Activated naive CD8-positive, alpha-beta T cell treated with anti-CD3 and anti-CD28 coated beads, Interleukin-2, amount 10 ng/mL, durations not matched to agents 7 days and 5 days (primary cell): ENCODE data around the gene MAPK11. TPM values are rescaled to one million over a fixed set of nuclear protein-coding genes. Genes with fewer than 3 reads are reported as not detected.

Experiments
- ATAC-seq: fragments of 150-1000 bp; cut with Tn5 transposase; one replicate; pipeline ENCODE4 v1.10.0; 2021; ENCODE audit warnings: low read depth, moderate library complexity
- POLR2A ChIA-PET: fragments of 350-600 bp; sonication (Branson Sonifier 250); formaldehyde crosslinking; loops from one replicate; lab custom pipeline; 2021; ENCODE audit warnings: antibody characterized with exemption; lab: Charles Lee
- DNase-seq: peaks from one replicate; pipeline ENCODE4 v3.0.0; 2021
- H3K27ac Mint-ChIP-seq: one replicate; pipeline ENCODE4 v1.8.0; 2022; ENCODE audit warnings: mild to moderate bottlenecking, mixed read lengths
- H3K27me3 Mint-ChIP-seq: one replicate; pipeline ENCODE4 v1.8.0; 2022; ENCODE audit warnings: mild to moderate bottlenecking, moderate library complexity, mixed read lengths
- H3K36me3 Mint-ChIP-seq: one replicate; pipeline ENCODE4 v1.8.0; 2021; ENCODE audit warnings: mild to moderate bottlenecking, mixed read lengths
- H3K4me1 Mint-ChIP-seq: one replicate; pipeline ENCODE4 v1.8.0; 2021; ENCODE audit warnings: mixed read lengths
- H3K4me3 Mint-ChIP-seq: one replicate; pipeline ENCODE4 v1.8.0; 2022; ENCODE audit warnings: mild to moderate bottlenecking, moderate library complexity, mixed read lengths
- H3K9me3 Mint-ChIP-seq: one replicate; pipeline ENCODE4 v1.8.0; 2021; ENCODE audit warnings: mixed read lengths
- total RNA-seq, 2 experiments: library from RNA; stranded (reverse); gene quantifications; one replicate each; pipeline ENCODE4 v1.2.3, GENCODE V29; 2021

MAPK11 gene
- total RNA-seq, 2 experiments from 2014 or later, result 7.9 to 8.5 TPM

DNA sequence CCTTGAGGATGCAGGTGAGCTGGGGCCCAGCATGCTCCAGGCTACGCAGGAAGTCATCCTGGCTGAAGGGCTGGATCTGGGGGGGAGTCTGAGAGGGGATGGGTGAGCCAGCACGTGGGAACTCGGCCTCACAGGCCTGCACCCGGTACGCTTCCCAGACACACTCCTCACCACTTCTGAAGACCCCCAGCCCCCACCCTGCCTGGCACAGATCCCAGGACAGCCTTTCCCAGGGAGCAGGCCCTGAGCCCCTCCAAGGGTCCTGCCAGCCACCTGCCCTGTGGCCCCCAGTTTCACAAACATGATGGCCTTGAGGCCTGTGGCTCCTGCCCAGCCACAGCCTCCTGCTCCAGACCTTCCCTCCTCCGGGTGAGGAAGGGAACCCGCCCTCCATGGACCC, 42.8 kb upstream of the MAPK11 start:
- Mint-ChIP-seq H3K36me3 (no peaks in the 10 kb centered on the region), H3K4me3 (no peak overlapping the region), H3K4me1 (peaks cover 16% of the 10 kb centered on the region), H3K27me3 (peaks cover 2% of the 10 kb centered on the region), H3K9me3 (no peaks in the 10 kb centered on the region), H3K27ac (no peak overlapping the region)
- POLR2A ChIA-PET, result no interaction called here
- DNase-seq (peak; percentile 34), ATAC-seq (no peak)

DNA sequence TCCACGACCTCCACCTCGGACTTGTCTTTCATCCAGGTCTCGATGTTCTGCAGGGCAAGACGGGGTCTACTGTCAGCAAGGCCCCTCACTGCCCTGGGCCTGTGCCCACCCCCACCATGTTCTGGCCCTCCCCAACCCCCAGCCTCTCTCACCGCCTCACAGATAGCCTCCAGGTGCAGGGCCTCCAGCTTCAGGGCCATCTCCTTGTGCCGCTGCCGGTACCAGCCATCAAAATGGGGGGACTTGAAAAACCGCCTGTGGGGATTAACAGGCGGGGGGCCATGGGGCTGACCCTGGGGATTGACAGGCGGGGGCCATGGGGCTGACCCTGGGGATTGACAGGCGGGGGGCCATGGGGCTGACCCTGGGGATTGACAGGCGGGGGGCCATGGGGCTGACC, 42.2 kb upstream of the MAPK11 start:
- POLR2A ChIA-PET, result interaction anchor here (1.6 kb wide), 1 partner anchor 18 kb away, joined by 4 read pairs; no protein-coding TSS in a partner anchor
- no peak for ATAC-seq
- H3K4me3 Mint-ChIP-seq, result no peak overlapping the region

DNA sequence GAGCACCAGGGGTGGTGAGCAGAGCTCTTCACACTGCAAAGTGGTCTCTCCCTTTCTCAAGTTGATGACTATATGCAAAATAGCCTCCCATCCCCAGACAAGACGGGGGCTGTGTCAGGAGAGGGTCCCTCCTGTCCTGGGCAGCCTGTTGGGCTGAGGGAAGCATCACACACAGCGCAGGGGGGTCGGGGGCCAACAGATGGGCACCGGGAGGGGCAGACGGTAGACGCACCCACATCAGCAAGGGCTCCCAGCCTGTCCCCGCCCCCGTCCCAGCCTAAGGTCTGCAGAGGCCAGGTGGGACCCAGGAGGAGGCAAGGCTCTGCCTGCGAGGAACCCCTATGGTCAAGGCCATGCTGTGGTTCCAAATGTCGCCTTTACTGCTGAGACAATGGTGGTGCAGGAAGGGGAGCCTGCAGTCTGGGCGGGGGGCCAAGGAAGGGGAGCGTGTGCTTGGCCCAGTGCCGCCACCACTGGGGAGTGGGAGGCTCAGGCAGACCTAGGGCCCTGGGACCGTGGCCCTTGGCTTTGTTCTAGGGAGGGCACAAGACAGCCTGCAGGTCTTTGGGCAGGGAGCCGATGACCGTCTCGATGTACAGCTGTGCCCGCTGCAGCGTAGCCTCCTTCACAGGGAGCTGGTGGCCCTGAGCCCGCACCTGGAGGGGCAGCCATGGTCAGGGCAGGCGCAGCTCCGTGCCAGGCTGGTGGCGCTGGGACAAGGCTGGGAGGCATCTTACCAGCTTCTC, 41.6 kb upstream of the MAPK11 start:
- H3K27ac Mint-ChIP-seq, result peak overlapping the region; percentile 58
- peak; percentile 27 for DNase-seq
- no peak overlapping the region for H3K4me3 Mint-ChIP-seq
- H3K36me3 Mint-ChIP-seq, result no peaks in the 10 kb centered on the region
- H3K9me3 Mint-ChIP-seq, result no peaks in the 10 kb centered on the region
- H3K27me3 Mint-ChIP-seq, result peaks cover 2% of the 10 kb centered on the region
- ATAC-seq, result no peak
- peaks cover 16% of the 10 kb centered on the region for H3K4me1 Mint-ChIP-seq
- POLR2A ChIA-PET, result interaction anchor here (1.6 kb wide), 1 partner anchor 18 kb away, joined by 4 read pairs; no protein-coding TSS in a partner anchor

More for the DNA sequence above, 42.2 kb upstream of the MAPK11 start:
- Mint-ChIP-seq H3K27me3 (peaks cover 2% of the 10 kb centered on the region), H3K4me1 (peaks cover 16% of the 10 kb centered on the region), H3K9me3 (no peaks in the 10 kb centered on the region), H3K27ac (no peak overlapping the region), H3K36me3 (no peaks in the 10 kb centered on the region)
- no peak for DNase-seq

DNA sequence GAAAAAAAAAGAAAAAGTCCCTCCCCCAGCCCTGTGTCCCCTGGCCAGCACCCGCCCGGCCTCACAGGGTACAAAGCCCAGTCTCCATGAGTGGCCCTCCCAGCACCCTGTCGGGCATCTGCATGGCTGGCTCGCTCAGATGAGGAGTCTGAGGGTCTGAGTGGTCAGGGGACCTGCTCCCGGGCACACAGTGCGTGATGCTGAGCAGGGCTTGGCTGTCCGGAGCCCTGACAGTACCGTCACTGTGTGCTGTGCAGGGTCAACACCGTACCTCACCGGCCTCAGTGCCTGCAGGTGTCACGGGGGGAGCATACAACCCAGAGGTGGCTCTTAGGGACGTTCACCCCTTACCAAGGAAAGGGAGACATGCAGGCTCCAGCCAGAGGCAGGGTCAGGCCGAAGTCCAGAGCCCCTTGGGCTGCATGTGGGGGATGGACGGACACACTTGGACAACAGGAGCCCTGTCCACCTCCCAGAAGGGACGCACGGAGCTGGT, 40.8 kb upstream of the MAPK11 start:
- DNase-seq (peak; percentile 32), ATAC-seq (no peak)
- Mint-ChIP-seq H3K9me3 (no peaks in the 10 kb centered on the region), H3K4me1 (peaks cover 17% of the 10 kb centered on the region), H3K27ac (no peak overlapping the region), H3K36me3 (no peaks in the 10 kb centered on the region), H3K27me3 (peaks cover 6% of the 10 kb centered on the region), H3K4me3 (no peak overlapping the region)
- POLR2A ChIA-PET, result interaction anchor here (1.6 kb wide), 1 partner anchor 17 kb away, joined by 4 read pairs; no protein-coding TSS in a partner anchor

DNA sequence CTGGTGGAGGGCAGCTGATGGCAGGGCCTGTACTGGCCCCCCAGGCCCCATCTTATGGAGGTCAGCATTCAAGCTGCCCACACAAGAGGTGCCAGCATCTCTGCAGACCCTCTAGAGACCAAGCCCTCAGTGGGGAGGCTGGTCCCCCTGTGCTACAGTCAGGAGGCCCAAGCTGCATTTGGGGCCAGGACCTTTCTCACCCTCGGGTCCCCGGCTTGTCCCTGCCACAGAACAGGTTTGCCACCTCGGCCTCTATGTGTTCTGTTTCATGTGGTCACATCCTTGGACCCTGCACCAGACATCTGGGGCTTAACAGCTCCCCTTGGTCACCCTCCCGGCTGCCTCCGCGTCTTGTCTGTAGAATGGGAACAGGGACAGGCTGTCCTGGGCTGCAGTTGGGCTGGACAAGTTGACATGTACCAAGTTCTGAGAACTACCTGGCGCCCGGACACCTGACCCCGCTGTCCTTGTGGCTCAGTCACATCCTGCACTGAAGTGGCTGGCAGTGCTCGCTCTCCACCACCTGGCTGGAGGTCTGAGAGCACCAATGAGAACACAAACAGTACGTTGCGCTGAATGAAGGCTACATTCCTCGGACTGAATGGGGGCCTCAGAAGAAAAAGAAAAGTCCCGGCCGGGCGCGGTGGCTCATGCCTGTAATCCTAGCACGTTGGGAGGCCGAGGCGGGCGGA, 40.0 kb upstream of the MAPK11 start:
- peaks cover 8% of the 10 kb centered on the region for H3K27me3 Mint-ChIP-seq
- POLR2A ChIA-PET, result no interaction called here
- H3K4me1 Mint-ChIP-seq, result peaks cover 13% of the 10 kb centered on the region
- H3K4me3 Mint-ChIP-seq, result no peak overlapping the region
- no peaks in the 10 kb centered on the region for H3K9me3 Mint-ChIP-seq
- DNase-seq, result no peak
- no peaks in the 10 kb centered on the region for H3K36me3 Mint-ChIP-seq
- no peak overlapping the region for H3K27ac Mint-ChIP-seq
- no peak for ATAC-seq

DNA sequence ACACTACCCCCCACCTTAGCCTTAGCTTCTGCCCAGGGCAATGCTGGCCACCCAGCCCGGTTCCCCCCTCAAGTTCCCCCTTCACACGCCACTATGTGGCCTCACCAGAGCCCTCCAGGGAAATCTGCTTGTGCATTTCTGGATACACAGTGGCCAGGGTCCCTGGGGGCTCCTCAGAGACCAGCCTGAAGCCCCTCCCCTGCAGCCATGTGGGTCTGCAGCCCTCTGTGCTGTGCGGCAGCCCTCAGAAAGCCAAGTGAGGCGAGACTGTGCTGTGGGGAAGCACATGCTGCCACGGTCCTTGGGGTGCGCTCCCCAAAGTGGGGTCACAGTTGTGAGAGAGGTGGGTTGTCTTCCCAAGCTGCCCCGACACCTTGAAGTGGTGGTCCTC, 39.4 kb upstream of the MAPK11 start:
- Mint-ChIP-seq H3K27ac (no peak overlapping the region), H3K9me3 (no peaks in the 10 kb centered on the region), H3K36me3 (no peaks in the 10 kb centered on the region), H3K4me1 (peaks cover 10% of the 10 kb centered on the region), H3K4me3 (no peak overlapping the region), H3K27me3 (peaks cover 10% of the 10 kb centered on the region)
- no peak for ATAC-seq
- no peak for DNase-seq
- POLR2A ChIA-PET, result no interaction called here

DNA sequence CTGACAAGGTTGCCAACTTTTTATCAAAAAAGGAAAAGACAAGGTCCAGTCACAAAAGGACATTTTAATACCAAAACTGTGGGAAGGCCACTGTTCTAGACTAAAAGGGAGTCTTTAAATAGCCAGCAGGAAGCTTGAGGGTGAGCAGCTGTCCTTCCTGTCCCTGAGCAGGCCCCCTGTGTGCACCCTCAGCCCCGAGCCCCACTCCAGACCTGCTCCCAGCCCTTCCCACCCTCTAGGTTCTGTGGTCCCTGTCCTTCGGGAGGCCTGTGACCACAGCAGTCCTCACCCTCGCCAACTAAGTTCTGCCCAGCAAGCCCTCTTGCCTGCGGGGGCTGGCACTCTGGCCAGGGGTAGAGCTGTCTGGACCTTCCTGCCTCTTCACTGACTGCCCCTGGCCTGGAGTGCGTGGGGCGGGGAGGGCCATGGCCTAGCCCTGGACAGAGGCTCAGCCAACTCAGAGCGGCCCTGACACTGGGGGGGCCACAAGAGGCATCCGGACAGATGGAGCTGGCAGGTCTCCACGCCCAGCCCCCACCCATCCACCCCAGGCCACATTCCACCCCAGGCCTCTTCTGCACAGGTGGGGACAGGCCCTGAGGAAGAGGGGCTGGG, 38.9 kb upstream of the MAPK11 start:
- POLR2A ChIA-PET, result interaction anchor here (0.8 kb wide), 1 partner anchor 32 kb away, joined by 3 read pairs; no protein-coding TSS in a partner anchor

DNA sequence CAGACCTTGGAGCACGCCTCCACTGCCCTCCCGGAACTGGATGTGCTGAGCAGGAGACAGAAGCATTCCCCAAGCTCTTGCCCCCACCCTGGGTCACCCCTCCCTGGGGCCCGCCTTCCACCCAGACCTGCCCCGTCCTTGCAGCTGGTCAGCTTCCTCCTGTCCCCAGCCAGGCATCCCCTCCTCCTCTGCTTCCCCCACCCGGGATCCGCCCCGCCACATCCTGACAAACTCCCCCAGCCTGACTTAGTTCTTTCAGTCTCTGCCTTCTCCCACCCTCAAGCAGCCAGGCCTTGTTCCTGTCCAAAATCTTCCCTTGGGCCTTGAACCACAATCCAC, 38.4 kb upstream of the MAPK11 start:
- DNase-seq (no peak), ATAC-seq (no peak)
- H3K36me3 Mint-ChIP-seq, result no peaks in the 10 kb centered on the region
- POLR2A ChIA-PET, result interaction anchor here (0.8 kb wide), 1 partner anchor 33 kb away, joined by 3 read pairs; no protein-coding TSS in a partner anchor
- peak overlapping the region; percentile 82 for H3K27ac Mint-ChIP-seq
- H3K4me1 Mint-ChIP-seq, result peaks cover 10% of the 10 kb centered on the region
- peak overlapping the region; percentile 54 for H3K4me3 Mint-ChIP-seq
- H3K9me3 Mint-ChIP-seq, result no peaks in the 10 kb centered on the region
- peaks cover 10% of the 10 kb centered on the region for H3K27me3 Mint-ChIP-seq

More for the DNA sequence above, 38.9 kb upstream of the MAPK11 start:
- ATAC-seq (no peak), DNase-seq (no peak)
- peak overlapping the region; percentile 54 for H3K4me3 Mint-ChIP-seq
- H3K9me3 Mint-ChIP-seq, result no peaks in the 10 kb centered on the region
- H3K4me1 Mint-ChIP-seq, result peaks cover 9% of the 10 kb centered on the region
- peaks cover 10% of the 10 kb centered on the region for H3K27me3 Mint-ChIP-seq
- H3K36me3 Mint-ChIP-seq, result no peaks in the 10 kb centered on the region
- H3K27ac Mint-ChIP-seq, result peak overlapping the region; percentile 82

DNA sequence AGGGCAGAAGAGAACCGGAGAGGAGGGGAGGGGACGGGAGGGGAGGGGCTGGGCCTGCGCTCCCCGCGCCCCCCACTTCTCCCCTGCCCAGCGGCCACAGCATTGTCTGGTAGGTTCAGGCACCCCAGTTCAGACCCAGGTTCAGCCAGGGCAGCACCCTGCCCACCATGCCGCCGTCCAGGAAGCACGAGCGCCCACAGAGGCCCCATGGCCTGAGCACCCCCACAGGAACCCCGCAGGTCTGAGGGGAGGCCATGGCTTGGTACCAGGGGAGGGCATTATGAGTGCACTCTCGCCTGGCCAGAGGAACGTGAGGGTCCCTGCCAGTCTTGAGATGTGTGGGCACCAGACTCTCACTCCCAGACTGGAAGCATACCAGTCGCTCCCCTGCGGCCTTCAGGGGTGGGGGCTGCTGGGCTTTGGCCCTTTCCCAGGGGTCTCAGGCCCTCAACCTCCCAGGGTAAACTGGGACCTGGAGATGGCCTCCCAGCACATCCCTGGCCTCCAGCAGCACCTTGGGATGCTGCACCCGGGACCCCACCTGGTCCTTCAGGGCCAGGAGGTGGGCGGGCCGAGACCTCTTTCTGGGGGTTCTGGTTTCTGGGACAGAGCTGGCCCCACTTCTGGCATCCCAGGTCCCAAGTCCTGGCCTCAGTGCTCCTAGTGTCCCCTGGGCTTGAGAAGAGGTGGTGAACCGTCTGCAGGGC, 37.9 kb upstream of the MAPK11 start:
- Mint-ChIP-seq H3K4me1 (peaks cover 10% of the 10 kb centered on the region), H3K27me3 (peaks cover 10% of the 10 kb centered on the region), H3K36me3 (no peaks in the 10 kb centered on the region), H3K27ac (no peak overlapping the region), H3K4me3 (no peak overlapping the region), H3K9me3 (no peaks in the 10 kb centered on the region)
- DNase-seq (no peak), ATAC-seq (no peak)
- POLR2A ChIA-PET, result interaction anchor here (0.6 to 6.0 kb wide), 3 partner anchors 14 to 258 kb away, joined by 3 to 51 read pairs (median 4); no protein-coding TSS in a partner anchor

DNA sequence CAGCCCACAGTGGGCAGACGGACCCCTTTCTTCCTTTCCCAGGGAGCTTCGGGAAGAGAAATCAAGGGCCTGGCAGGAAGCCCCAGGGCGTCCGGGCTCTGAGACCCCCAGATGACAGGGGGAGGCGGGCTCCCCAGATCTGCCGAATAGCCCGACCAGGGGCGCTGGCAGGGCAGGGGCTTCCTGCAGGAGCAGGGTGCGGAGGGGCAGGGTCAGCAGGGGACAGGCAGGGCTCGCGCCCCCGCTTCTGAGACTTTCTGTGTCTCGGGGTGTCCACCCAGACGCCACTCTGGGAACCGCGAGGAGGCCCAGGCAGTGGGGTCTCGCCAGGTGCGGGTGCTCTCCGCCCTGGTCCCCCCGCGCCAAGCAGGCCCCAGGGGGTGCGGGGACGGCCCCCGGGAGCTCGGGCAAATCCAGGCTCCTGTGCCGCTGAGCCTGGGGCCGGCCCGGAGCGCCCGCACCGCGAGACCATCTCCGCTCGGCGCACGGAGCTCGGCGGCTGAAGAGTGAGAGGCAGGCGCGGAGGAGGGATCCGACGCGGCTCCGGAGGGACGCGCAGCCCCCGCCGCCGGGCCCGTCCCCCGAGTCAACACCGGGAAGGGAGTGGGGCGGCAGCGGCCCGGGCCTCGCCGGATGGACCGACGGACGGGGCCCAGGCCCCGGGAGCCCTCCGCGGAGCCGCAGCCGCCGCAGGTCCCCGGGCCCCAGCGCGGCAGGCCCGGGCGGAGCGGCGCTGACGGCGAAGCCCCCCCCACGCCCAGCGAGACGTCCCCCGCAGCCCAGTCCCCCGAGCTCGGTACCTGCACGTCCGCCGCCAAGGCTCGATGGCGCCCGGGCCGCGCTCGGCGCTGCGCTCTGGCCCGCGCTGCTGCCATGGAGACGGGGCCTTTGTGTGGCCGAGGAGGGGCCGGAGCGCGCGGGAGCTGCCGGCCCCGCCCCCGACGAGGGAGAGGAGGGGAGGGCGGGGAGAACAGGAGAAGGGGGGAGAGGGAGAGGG, 36.9 kb upstream of the MAPK11 start, which contains the start of gene PLXNB2:
Gene PLXNB2, minus strand, starts transcription at position 894 of the 997 bp plus-strand sequence. CDS start 17,062 bp downstream, outside the sequence.
- Mint-ChIP-seq H3K4me1 (peaks cover 10% of the 10 kb centered on the region), H3K36me3 (no peaks in the 10 kb centered on the region), H3K27me3 (peaks cover 10% of the 10 kb centered on the region), H3K4me3 (peak within 1 kb of the TSS; percentile 47), H3K9me3 (no peaks in the 10 kb centered on the region), H3K27ac (no peak within 1 kb of the TSS)
- POLR2A ChIA-PET, result interaction anchor here (0.6 to 6.0 kb wide), 5 partner anchors 8 to 259 kb away, joined by 3 to 51 read pairs (median 4); no protein-coding TSS in a partner anchor
- ATAC-seq (peak; percentile 50), DNase-seq (peak; percentile 71)

DNA sequence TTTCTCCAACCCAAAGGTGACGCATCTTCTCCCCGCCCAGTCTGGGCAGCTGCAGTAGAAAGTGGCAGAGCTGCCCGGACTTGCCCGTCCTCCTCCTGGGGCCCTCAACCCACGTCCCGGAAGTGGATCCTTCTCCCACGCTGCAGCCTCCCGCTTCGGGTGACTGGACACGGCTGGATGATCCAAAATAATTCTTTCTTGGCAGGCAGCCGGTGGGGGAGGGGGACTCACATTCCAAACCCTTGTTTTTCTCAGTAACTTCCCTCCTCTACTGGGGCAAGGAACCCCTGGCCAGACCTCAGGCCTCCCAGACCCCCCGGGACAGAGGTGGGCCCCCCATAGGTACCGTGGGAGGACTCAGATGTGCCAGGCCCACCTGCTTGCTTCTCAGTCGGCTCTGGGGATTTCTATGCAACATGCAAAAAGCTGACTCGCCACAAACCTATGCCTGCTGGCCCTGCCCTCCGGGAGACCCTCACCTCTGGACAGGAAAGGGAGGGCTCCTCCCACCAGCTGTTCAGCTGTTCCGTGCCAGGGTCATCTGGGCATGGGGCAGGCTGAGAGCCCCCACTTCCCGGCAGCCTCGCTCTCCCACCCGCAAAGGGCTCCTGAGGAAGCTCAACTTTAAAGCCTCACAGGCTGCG, 35.9 kb upstream of the MAPK11 start:
- peaks cover 10% of the 10 kb centered on the region for H3K27me3 Mint-ChIP-seq
- no peak for ATAC-seq
- peaks cover 10% of the 10 kb centered on the region for H3K4me1 Mint-ChIP-seq
- POLR2A ChIA-PET, result interaction anchor here (0.6 to 6.0 kb wide), 3 partner anchors 9 to 27 kb away, joined by 4 to 51 read pairs (median 5); no protein-coding TSS in a partner anchor
- no peak overlapping the region for H3K27ac Mint-ChIP-seq
- no peaks in the 10 kb centered on the region for H3K9me3 Mint-ChIP-seq
- H3K4me3 Mint-ChIP-seq, result peak overlapping the region; percentile 79
- DNase-seq, result no peak
- peaks cover 1% of the 10 kb centered on the region for H3K36me3 Mint-ChIP-seq
